Vagina (tissue), 2 donors: ENCODE measurements around the gene TFPT. TPM values are rescaled to one million over a fixed set of nuclear protein-coding genes. Genes with fewer than 3 reads are reported as not detected.
A peak's percentile ranks its signal among the peaks of the same experiment; 100 is the strongest.

Source experiments
- DNase-seq, 2 donors: peaks; one replicate each; pipeline ENCODE4 v3.0.0-alpha.2; 2017; ENCODE audit errors: extremely low spot score in 2 of 2
- H3K27ac ChIP-seq: fragments of 200-600 bp; sonication (generic); one replicate; pipeline ENCODE4 v1.5.1; 2019
- H3K27me3 ChIP-seq: fragments of 200-600 bp; sonication (generic); one replicate; pipeline ENCODE4 v1.5.1; 2019
- H3K36me3 ChIP-seq, 2 donors: fragments of 200-600 bp; sonication (generic); one replicate each; pipeline ENCODE4 v1.5.1; 2017 to 2019
- H3K4me1 ChIP-seq: fragments of 200-600 bp; sonication (generic); one replicate; pipeline ENCODE4 v1.5.1; 2019
- H3K4me3 ChIP-seq, 2 donors: fragments of 200-600 bp; sonication (generic); 1 replicate in 1 of 2; 2 replicates in 1 of 2; pipeline ENCODE4 v1.5.1; 2016 to 2019
- H3K9me3 ChIP-seq: fragments of 200-600 bp; sonication (generic); one replicate; pipeline ENCODE4 v1.5.1; 2019
- CTCF ChIP-seq, 3 experiments: fragments of 450-650 bp in 2 of 3; fragments of 200-600 bp in 1 of 3; sonication (generic) in 1 of 3; IDR thresholded peaks; one replicate each; pipeline ENCODE4 v1.5.1; 2017 to 2019; ENCODE audit warnings: antibody characterized with exemption in 3 of 3, mild to moderate bottlenecking in 2 of 3, moderate library complexity in 2 of 3
- POLR2A ChIP-seq, 2 donors: fragments of 450-650 bp; IDR thresholded peaks; one replicate each; pipeline ENCODE4 v1.6.1; 2017; ENCODE audit warnings: antibody characterized with exemption in 2 of 2, mild to moderate bottlenecking in 2 of 2, moderate library complexity in 2 of 2
- POLR2AphosphoS5 ChIP-seq, 2 donors: sonication (generic); formaldehyde crosslinking; IDR thresholded peaks; one replicate each; pipeline ENCODE4 v1.9.0; 2017; ENCODE audit warnings: antibody characterized with exemption in 2 of 2, mild to moderate bottlenecking in 2 of 2, low read depth in 1 of 2; ENCODE audit not compliant: insufficient read depth in 1 of 2
- intact Hi-C: fragments of 100-400 bp; cut with DNase I; formaldehyde crosslinking; loops from one replicate; pipeline ENCODE4 v1.15.1; 2023
- total RNA-seq: library from RNA; depleted of rRNA; stranded (reverse); fragments of >200 nt; gene quantifications from one replicate; pipeline ENCODE4 v1.2.3, GENCODE V29; 2016

Gene TFPT
- total RNA-seq, 1 donor from 2014 or later, result 13.0 TPM

DNA sequence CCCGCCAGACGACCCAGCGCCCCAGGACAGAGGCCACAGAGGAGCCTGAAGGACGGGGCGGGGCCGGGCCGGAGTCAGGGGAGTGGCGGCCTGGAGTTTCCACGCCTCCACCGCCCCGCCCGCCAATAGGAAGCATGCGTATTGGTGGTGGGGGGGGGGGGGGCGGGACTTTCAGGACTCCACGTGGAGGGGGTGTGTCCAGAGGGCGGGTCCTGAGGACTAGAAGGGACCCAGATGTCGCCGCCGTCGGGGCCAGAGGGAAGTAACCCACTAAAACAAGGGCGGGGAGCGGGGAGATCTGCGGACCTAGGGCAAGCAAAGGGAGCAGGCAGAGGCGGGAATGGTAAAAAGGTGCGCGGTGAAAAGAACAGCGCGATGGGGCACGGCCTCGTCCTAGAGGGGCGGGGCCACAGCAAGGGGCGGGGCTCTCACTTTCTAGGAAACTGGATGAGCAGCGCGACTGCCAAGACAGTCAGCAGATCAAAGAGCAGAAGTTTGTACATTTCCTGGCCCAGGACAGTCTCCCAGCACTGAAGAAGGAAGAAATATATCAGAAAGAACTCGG lies 46.9 kb upstream of the TFPT start:
- Histone ChIP-seq H3K9me3 (no peaks in the 10 kb centered on the region), H3K27me3 (no peaks in the 10 kb centered on the region), H3K4me1 (peaks cover 56% of the 10 kb centered on the region), H3K27ac (no peak overlapping the region), H3K36me3 (peaks cover 0 to 6% of the 10 kb centered on the region in 2 donors), H3K4me3 (peak overlapping the region; percentile 43 to 46)
- intact Hi-C loops, result no loop called here
- DNase-seq, result no peak
- TF ChIP-seq POLR2A (IDR thresholded peaks at IDR 0.05), result no peak
- no peak for TF ChIP-seq CTCF (IDR thresholded peaks at IDR 0.05)
- TF ChIP-seq POLR2AphosphoS5 (IDR thresholded peaks at IDR 0.05; ENCODE audit: insufficient read depth in 1 of 2, low read depth in 1 of 2), result peak in 1 of 2 donors; percentile 47

- H3K9me3 ChIP-seq, result no peaks in the 10 kb centered on the region
- no peaks in the 10 kb centered on the region for H3K27me3 ChIP-seq
- H3K27ac ChIP-seq, result peak overlapping the region; percentile 82
- H3K4me3 ChIP-seq, result peak overlapping the region; percentile 67 to 72
- no peak for DNase-seq
- H3K36me3 ChIP-seq, result peaks cover 0 to 19% of the 10 kb centered on the region in 2 donors
- TF ChIP-seq CTCF (IDR thresholded peaks at IDR 0.05), result no peak
- TF ChIP-seq POLR2A (IDR thresholded peaks at IDR 0.05), result no peak
- TF ChIP-seq POLR2AphosphoS5 (IDR thresholded peaks at IDR 0.05; ENCODE audit: insufficient read depth in 1 of 2, low read depth in 1 of 2), result no peak
- H3K4me1 ChIP-seq, result peaks cover 56% of the 10 kb centered on the region
- intact Hi-C loops, result no loop called here
These were observed 45.4 kb upstream of the TFPT start for GRCh38 chr19:54160854-54161253.

- Histone ChIP-seq H3K4me3 (peak overlapping the region; percentile 67 to 72), H3K27ac (peak overlapping the region; percentile 82), H3K9me3 (no peaks in the 10 kb centered on the region), H3K36me3 (peaks cover 0 to 25% of the 10 kb centered on the region in 2 donors), H3K4me1 (peaks cover 56% of the 10 kb centered on the region), H3K27me3 (no peaks in the 10 kb centered on the region)
- TF ChIP-seq POLR2AphosphoS5 (IDR thresholded peaks at IDR 0.05; ENCODE audit: insufficient read depth in 1 of 2, low read depth in 1 of 2) (no peak), CTCF (IDR thresholded peaks at IDR 0.05) (no peak), POLR2A (IDR thresholded peaks at IDR 0.05) (no peak)
- DNase-seq, result no peak
- intact Hi-C loops, result no loop called here
These were observed 44.8 kb upstream of the TFPT start for GRCh38 chr19:54160182-54160811.

- Histone ChIP-seq H3K4me3 (peak within 1 kb of the TSS; percentile 70 to 72), H3K27ac (peak within 1 kb of the TSS; percentile 91), H3K36me3 (peaks cover 0 to 32% of the 10 kb centered on the region in 2 donors), H3K9me3 (no peaks in the 10 kb centered on the region), H3K4me1 (peaks cover 52% of the 10 kb centered on the region), H3K27me3 (no peaks in the 10 kb centered on the region)
- intact Hi-C loops, result no loop called here
- peak in 1 of 2 donors; percentile 45 for TF ChIP-seq POLR2A (IDR thresholded peaks at IDR 0.05)
- TF ChIP-seq POLR2AphosphoS5 (IDR thresholded peaks at IDR 0.05; ENCODE audit: insufficient read depth in 1 of 2, low read depth in 1 of 2), result peak; percentile 73 to 93
- peak; percentile 17 to 73 (median 41) for TF ChIP-seq CTCF (IDR thresholded peaks at IDR 0.05)
- peak; percentile 99 to 100 for DNase-seq
These were observed 44.1 kb upstream of the TFPT start, which contains the start of gene LENG1 for GRCh38 chr19:54159352-54160181. LENG1 (minus strand) TSS chr19:54159721; CDS start chr19:54159695, 26 bp downstream.
